Measurements from ENCODE around the gene FBP1.

FBP1 gene

DNA sequence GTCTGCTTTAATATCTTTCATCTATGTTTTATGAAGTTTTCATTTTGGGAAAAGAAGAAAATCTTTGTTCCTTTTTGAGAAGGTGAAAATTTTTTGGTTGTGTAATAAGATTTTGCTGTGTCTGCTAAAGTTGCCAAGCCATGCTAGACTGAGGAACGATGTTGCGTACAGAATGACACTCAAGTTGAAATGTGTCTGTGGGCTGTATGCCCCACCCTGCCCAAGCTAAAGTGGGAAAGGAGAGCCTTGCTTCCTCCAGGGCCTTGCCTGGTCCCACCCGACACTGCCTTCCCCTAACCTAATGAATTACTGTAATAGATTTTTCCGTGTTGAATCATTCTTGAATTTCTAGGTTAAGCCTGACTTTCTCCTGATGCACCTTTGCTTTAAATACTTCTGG lies 81.9 kb downstream of the FBP1 start:
- H3K79me2 ChIP-seq (ENCODE audit: insufficient read depth, low read length) = no peaks in the 10 kb centered on the region
- H3K4me2 ChIP-seq (ENCODE audit: low read length) = no peak overlapping the region
- H4K20me1 ChIP-seq (ENCODE audit: insufficient read depth, low read length) = no peaks in the 10 kb centered on the region
- no peaks in the 10 kb centered on the region for H3K27me3 ChIP-seq (ENCODE audit: insufficient read depth, low read length)
- H3K4me1 ChIP-seq (ENCODE audit: insufficient read depth, low read length, severe bottlenecking) = peaks cover 6% of the 10 kb centered on the region
- no peak overlapping the region for H2AFZ ChIP-seq (ENCODE audit: low read length)
- no peaks in the 10 kb centered on the region for H3K9me2 ChIP-seq (ENCODE audit: low read depth, low read length)
- no peaks in the 10 kb centered on the region for H3K36me3 ChIP-seq (ENCODE audit: insufficient read depth, low read length)
- no peak overlapping the region for H3K9ac ChIP-seq (ENCODE audit: low read length)
- H3K4me3 ChIP-seq (ENCODE audit: low read depth, low read length, poor library complexity, severe bottlenecking) = no peak overlapping the region
- no peaks in the 10 kb centered on the region for H3F3A ChIP-seq (ENCODE audit: insufficient read depth, low read length)
- no peak overlapping the region for H3K27ac ChIP-seq (ENCODE audit: low read depth, low read length, poor library complexity, severe bottlenecking)
- no peak for TF ChIP-seq EZH2 (IDR thresholded peaks at IDR 0.05; ENCODE audit: borderline replicate concordance, low read length)
- TF ChIP-seq, protein P1, sequence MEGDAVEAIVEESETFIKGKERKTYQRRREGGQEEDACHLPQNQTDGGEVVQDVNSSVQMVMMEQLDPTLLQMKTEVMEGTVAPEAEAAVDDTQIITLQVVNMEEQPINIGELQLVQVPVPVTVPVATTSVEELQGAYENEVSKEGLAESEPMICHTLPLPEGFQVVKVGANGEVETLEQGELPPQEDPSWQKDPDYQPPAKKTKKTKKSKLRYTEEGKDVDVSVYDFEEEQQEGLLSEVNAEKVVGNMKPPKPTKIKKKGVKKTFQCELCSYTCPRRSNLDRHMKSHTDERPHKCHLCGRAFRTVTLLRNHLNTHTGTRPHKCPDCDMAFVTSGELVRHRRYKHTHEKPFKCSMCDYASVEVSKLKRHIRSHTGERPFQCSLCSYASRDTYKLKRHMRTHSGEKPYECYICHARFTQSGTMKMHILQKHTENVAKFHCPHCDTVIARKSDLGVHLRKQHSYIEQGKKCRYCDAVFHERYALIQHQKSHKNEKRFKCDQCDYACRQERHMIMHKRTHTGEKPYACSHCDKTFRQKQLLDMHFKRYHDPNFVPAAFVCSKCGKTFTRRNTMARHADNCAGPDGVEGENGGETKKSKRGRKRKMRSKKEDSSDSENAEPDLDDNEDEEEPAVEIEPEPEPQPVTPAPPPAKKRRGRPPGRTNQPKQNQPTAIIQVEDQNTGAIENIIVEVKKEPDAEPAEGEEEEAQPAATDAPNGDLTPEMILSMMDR (IDR thresholded peaks at IDR 0.05; ENCODE audit: low read length) = no peak
- H3K9me3 ChIP-seq (ENCODE audit: low read length) = no peaks in the 10 kb centered on the region

DNA sequence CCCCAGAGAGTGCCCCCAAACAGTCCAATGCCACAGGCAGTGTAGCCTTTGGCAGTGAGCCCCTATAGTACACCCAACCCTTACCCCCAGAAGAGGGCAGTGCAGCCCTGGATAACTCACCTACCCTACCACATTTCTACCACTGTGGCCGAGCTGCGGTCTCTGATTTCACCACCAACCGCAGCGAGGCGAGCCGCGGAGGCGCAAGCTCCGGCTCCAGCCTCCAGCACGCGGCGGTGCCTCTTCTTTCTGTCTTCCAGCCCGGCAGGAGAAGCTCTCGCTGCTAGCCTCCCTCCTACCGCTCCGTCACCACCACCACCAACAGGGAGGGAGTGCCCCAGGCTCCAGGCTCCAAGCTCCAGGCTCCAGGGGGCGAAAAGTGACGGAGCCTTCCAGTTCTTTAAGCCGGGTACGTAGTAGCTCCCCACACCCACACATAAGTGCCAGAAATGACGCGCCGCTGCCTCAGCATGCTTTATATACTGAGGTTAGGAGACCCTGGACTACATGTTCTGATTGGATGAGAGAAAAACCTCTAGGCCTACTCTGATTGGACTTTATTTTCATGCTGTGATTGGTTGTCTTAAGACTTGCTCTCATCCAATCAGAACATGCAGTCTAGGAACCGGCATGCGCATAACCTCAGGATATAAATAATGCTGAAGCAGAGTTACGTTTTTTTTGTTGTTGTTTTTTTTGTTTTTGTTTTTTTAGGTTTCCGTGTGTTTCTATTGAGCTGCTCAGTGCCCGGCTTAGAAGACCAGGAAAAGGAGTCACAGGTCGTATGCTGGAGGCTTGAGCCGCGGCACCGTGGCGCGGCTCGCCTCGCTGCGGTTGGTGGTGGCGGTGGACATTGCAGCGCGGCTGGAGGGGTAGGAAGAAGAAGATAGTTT lies 84.6 kb downstream of the FBP1 start, which contains the start of gene PCAT7:
TSS of gene PCAT7 (plus strand) at position 645 of the 893 bp plus-strand sequence.
- peaks cover 6% of the 10 kb centered on the region for H3K4me1 ChIP-seq (ENCODE audit: insufficient read depth, low read length, severe bottlenecking)
- peak within 1 kb of the TSS; percentile 13 for H3K4me3 ChIP-seq (ENCODE audit: low read depth, low read length, poor library complexity, severe bottlenecking)
- H3K27ac ChIP-seq (ENCODE audit: low read depth, low read length, poor library complexity, severe bottlenecking) = no peak within 1 kb of the TSS
- no peak within 1 kb of the TSS for H2AFZ ChIP-seq (ENCODE audit: low read length)
- H3K9ac ChIP-seq (ENCODE audit: low read length) = no peak within 1 kb of the TSS
- H3K79me2 ChIP-seq (ENCODE audit: insufficient read depth, low read length) = no peaks in the 10 kb centered on the region
- no peaks in the 10 kb centered on the region for H3K36me3 ChIP-seq (ENCODE audit: insufficient read depth, low read length)
- H4K20me1 ChIP-seq (ENCODE audit: insufficient read depth, low read length) = no peaks in the 10 kb centered on the region
- no peaks in the 10 kb centered on the region for H3K27me3 ChIP-seq (ENCODE audit: insufficient read depth, low read length)
- no peak for TF ChIP-seq EZH2 (IDR thresholded peaks at IDR 0.05; ENCODE audit: borderline replicate concordance, low read length)
- TF ChIP-seq, protein P1 (IDR thresholded peaks at IDR 0.05; ENCODE audit: low read length) = peak; percentile 84
- no peaks in the 10 kb centered on the region for H3K9me2 ChIP-seq (ENCODE audit: low read depth, low read length)
- no peaks in the 10 kb centered on the region for H3F3A ChIP-seq (ENCODE audit: insufficient read depth, low read length)
- peaks cover 5% of the 10 kb centered on the region; the same call in 1 of the 2 replicates for H3K9me3 ChIP-seq (ENCODE audit: low read length)
- H3K4me2 ChIP-seq (ENCODE audit: low read length) = peak within 1 kb of the TSS; percentile 35

DNA sequence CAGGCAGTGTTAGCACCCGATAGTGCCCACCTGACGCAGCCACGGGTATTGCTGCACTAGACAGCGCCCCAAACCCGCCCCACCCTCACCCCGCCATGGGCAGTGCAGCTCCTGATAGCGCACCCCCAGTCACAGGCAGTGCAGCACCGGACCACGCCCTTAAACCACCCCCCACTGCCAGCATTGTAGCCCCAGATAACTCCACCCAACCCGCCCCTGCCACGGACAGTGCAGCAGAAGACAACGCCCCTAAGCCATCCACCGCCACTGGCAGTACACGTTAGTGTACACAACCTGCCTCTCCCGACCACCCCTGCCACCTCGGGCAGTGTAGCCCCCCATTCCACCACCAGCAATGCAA lies 85.3 kb downstream of the FBP1 start:
- H3K9me3 ChIP-seq (ENCODE audit: low read length) = peaks cover 5% of the 10 kb centered on the region; the same call in 1 of the 2 replicates
- no peak overlapping the region for H2AFZ ChIP-seq (ENCODE audit: low read length)
- no peak overlapping the region for H3K4me3 ChIP-seq (ENCODE audit: low read depth, low read length, poor library complexity, severe bottlenecking)
- peaks cover 6% of the 10 kb centered on the region for H3K4me1 ChIP-seq (ENCODE audit: insufficient read depth, low read length, severe bottlenecking)
- no peak overlapping the region for H3K9ac ChIP-seq (ENCODE audit: low read length)
- no peaks in the 10 kb centered on the region for H3K79me2 ChIP-seq (ENCODE audit: insufficient read depth, low read length)
- no peak overlapping the region for H3K27ac ChIP-seq (ENCODE audit: low read depth, low read length, poor library complexity, severe bottlenecking)
- H4K20me1 ChIP-seq (ENCODE audit: insufficient read depth, low read length) = no peaks in the 10 kb centered on the region
- H3F3A ChIP-seq (ENCODE audit: insufficient read depth, low read length) = no peaks in the 10 kb centered on the region
- TF ChIP-seq, protein P1 (IDR thresholded peaks at IDR 0.05; ENCODE audit: low read length) = no peak
- TF ChIP-seq EZH2 (IDR thresholded peaks at IDR 0.05; ENCODE audit: borderline replicate concordance, low read length) = no peak
- H3K4me2 ChIP-seq (ENCODE audit: low read length) = peak overlapping the region; percentile 35; the same call in 1 of the 2 replicates
- no peaks in the 10 kb centered on the region for H3K27me3 ChIP-seq (ENCODE audit: insufficient read depth, low read length)
- no peaks in the 10 kb centered on the region for H3K36me3 ChIP-seq (ENCODE audit: insufficient read depth, low read length)
- no peaks in the 10 kb centered on the region for H3K9me2 ChIP-seq (ENCODE audit: low read depth, low read length)

Measured in OCI-LY1 (cell line).